ENCODE measurements around the gene AK1.
"Not testable (repeated sequence)": the region's sequence is repeated elsewhere in the genome, so short reads cannot be mapped to it uniquely, and the experiment has no call there.

AK1 gene

DNA sequence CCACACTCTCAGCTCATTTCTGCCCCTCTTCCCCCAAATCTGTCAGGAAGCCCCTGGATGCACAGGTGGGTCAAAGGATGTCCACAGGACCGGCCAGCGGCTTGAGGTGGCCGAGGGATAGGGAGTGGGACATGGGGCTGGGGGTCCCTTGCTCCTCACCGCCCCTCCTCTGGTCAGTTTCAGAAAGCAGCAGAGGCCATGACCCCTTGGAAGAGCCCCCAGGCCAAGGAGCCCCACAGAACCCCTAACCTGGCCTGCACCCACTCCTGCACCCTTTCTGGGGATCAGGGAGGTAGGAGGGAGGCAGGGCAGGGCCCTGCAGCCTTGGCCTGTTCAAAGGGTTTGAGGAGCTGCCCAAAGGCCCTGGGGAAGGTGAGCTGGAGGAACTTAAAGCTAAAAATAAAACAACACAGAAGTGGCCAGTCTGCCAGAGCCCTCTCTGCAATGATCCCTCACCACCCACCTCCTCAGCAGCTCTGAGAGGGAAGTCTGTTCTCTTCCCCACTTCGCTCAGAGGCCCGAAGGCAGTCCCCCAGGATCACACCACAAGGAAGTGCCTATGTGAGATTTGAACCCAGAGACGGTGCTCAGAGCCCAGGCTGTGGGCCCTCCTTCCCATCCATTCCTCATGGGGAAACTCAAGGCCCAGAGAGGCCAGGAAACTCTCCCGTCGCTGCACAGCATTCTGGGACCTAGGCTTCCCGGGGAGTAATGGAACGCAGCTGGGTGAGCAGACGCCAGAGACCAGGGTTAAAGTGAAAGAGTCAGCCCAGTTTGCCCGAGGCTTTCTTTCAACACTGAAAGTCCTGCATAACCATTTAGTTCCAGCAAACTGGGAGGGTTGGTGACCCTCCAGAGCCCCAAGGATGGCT lies 23.9 kb downstream of the AK1 start:
- Histone ChIP-seq H3K36me3 (ENCODE audit: insufficient read depth, low read length) (no peaks in the 10 kb centered on the region), H3K27me3 (ENCODE audit: insufficient read depth, low read length) (peaks cover 2% of the 10 kb centered on the region), H3K9me3 (ENCODE audit: low read length) (peaks cover 5% of the 10 kb centered on the region), H3K4me3 (ENCODE audit: low read length) (no peak overlapping the region), H3K4me1 (ENCODE audit: insufficient read depth, low read length) (no peaks in the 10 kb centered on the region), H2AFZ (ENCODE audit: low read depth, low read length) (no peak overlapping the region)

DNA sequence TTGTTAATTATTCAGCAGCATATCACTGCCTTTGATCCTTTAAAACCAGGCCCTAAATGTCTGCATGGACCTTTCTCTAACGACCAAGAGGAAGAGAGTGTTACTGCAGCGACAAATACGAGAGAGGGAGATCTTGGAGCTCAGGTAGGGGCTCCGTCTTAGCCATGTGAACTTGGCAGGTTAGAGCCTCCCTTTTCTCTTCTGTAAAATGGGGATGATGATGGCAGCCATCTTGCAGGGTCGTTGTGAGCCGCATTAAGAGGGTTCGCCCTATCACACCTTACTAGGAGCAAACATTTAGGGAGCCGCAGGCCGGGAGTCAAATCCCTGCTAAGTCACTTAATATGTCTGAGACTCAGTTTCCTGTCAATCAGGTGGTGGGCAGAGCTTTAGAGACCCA lies 24.6 kb downstream of the AK1 start:
- Histone ChIP-seq H3K36me3 (ENCODE audit: insufficient read depth, low read length) (no peaks in the 10 kb centered on the region), H3K4me1 (ENCODE audit: insufficient read depth, low read length) (no peaks in the 10 kb centered on the region), H2AFZ (ENCODE audit: low read depth, low read length) (no peak overlapping the region), H3K4me3 (ENCODE audit: low read length) (no peak overlapping the region), H3K27me3 (ENCODE audit: insufficient read depth, low read length) (peaks cover 2% of the 10 kb centered on the region), H3K9me3 (ENCODE audit: low read length) (peaks cover 5% of the 10 kb centered on the region)

DNA sequence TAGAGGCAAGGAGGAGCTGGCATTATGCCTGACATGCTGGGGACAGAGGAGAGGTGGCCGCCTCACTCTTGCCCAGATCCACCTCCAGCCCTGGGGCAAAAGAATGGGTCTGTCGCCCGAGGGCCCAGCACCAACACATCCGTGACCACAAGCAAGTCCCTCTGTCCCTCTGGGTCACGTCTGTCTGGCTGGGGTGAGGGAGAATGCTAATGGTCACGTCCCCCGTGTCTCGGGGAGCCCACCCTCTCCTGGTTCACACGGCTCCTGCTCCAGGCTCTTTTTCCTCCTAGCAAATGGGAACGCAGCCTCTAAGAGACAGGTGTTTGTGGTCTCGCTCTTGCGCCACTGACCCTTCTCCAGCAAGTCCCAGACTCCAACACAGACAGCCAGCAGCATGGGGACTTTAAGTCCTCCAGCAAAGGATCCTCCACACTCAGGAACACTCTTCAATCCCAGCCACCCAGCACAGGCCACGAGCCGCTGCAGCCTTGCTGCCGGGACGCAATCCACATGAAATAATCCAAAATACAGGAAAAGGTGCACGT lies 27.1 kb downstream of the AK1 start:
- no peak overlapping the region for H2AFZ ChIP-seq (ENCODE audit: low read depth, low read length)
- peaks cover 5% of the 10 kb centered on the region for H3K9me3 ChIP-seq (ENCODE audit: low read length)
- H3K4me3 ChIP-seq (ENCODE audit: low read length) = no peak overlapping the region
- no peaks in the 10 kb centered on the region for H3K36me3 ChIP-seq (ENCODE audit: insufficient read depth, low read length)
- peaks cover 2% of the 10 kb centered on the region for H3K27me3 ChIP-seq (ENCODE audit: insufficient read depth, low read length)
- no peaks in the 10 kb centered on the region for H3K4me1 ChIP-seq (ENCODE audit: insufficient read depth, low read length)

DNA sequence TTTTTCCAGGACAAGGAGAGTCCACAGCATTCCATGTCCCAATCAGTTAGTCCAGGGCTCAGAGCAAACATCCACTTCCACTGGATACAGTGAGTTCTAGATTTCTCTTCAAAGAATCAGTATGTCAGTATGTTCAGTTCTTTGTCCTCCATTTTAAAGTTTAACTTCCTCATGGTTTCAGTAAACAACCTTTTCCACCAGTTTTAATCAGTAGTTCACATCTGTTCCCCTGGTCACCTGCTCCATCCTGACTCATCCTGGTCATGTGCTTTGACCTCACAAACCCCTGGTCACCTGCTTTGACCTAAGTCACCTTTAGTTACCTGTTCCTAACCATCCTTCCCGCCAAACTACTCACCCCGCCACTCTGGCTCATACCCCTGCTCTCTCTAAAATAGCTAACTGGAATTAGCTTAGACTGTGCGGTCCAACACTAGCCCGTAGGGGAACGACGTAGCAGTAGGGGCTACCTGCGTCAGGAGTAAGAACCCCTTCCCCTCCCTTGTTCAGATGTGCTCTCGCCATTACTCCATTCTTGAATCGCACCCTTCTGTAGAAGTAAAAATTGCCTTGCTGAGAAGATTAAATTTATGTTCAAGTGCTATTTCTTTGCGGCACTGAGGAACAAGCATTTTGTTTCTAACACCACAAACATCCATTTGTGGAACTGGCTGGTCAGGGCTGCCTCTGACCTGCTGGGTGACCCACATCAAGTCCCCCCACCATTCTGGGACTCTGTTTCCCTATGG lies 28.5 kb downstream of the AK1 start:
- no peaks in the 10 kb centered on the region for H3K4me1 ChIP-seq (ENCODE audit: insufficient read depth, low read length)

DNA sequence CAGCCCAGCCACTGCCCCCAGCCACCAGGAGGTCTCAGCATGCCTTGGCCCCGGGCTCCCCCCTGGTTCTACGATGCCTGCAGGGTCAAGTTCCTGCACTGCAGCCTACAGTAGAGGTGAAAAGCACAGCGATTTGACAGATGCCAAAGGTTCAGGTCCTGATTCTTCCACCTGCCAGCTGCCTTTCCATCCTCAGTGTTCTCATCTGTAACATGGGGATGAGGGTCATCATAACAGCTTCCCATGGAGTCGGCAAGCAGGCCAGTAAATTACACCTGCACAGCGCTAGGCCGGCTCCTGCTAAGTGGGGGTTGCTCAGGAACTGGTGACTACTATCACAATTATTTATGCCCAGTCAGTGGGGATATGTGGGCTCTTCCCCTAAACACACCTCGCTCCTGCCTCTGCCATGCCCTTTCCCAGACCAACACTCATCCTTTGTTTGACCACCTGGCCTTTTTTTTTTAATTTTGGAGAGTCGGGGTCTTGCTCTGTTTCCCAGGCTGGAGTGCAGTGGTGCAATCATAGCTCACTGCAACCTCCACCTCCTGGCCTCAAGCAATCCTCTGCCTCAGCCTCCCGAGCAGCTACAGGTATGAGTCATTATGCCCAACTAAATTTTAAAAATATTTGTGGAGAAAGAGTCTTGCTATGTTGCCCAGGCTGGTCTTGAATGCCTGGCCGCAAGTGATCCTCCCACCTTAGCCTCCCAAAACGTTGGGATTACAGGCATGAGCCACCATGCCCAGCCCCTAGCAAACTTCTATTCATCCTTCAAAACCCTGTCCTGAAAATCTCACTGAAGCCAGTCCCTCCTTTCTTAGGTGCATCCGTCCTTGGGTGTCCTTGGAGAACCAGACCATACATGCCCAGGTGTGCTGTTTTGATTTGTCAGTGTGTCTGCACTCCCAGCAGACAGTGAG lies 29.4 kb downstream of the AK1 start:
- no peaks in the 10 kb centered on the region for H3K4me1 ChIP-seq (ENCODE audit: insufficient read depth, low read length)
- no peak overlapping the region for H2AFZ ChIP-seq (ENCODE audit: low read depth, low read length)
- no peaks in the 10 kb centered on the region for H3K36me3 ChIP-seq (ENCODE audit: insufficient read depth, low read length)

More for the DNA sequence above, 28.5 kb downstream of the AK1 start:
- Histone ChIP-seq H2AFZ (ENCODE audit: low read depth, low read length) (no peak overlapping the region), H3K9me3 (ENCODE audit: low read length) (peaks cover 5% of the 10 kb centered on the region), H3K4me3 (ENCODE audit: low read length) (no peak overlapping the region), H3K27me3 (ENCODE audit: insufficient read depth, low read length) (peaks cover 2% of the 10 kb centered on the region), H3K36me3 (ENCODE audit: insufficient read depth, low read length) (no peaks in the 10 kb centered on the region)

DNA sequence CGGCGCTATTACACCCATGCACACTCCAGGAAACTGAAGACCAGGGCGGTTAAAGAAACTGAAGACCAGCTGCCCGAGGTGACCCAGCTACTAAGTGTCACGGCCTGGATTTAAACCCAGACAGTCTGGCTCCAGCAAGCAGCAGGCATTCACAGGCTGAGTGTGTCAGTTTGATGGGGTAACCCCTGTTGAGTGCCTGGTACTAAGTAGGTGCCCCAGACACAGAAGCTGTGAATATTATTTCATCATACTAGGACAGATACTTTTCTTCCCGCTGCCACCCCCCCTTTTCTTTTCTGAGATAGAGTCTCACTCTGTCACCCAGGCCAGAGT lies 30.3 kb downstream of the AK1 start:
- Histone ChIP-seq H2AFZ (ENCODE audit: low read depth, low read length) (no peak overlapping the region), H3K27me3 (ENCODE audit: insufficient read depth, low read length) (no peaks in the 10 kb centered on the region), H3K9me3 (ENCODE audit: low read length) (peaks cover 5% of the 10 kb centered on the region), H3K4me1 (ENCODE audit: insufficient read depth, low read length) (no peaks in the 10 kb centered on the region), H3K36me3 (ENCODE audit: insufficient read depth, low read length) (no peaks in the 10 kb centered on the region), H3K4me3 (ENCODE audit: low read length) (no peak overlapping the region)

More for the DNA sequence above, 29.4 kb downstream of the AK1 start:
- H3K4me3 ChIP-seq (ENCODE audit: low read length) = no peak overlapping the region
- no peaks in the 10 kb centered on the region for H3K27me3 ChIP-seq (ENCODE audit: insufficient read depth, low read length)
- peaks cover 5% of the 10 kb centered on the region for H3K9me3 ChIP-seq (ENCODE audit: low read length)

DNA sequence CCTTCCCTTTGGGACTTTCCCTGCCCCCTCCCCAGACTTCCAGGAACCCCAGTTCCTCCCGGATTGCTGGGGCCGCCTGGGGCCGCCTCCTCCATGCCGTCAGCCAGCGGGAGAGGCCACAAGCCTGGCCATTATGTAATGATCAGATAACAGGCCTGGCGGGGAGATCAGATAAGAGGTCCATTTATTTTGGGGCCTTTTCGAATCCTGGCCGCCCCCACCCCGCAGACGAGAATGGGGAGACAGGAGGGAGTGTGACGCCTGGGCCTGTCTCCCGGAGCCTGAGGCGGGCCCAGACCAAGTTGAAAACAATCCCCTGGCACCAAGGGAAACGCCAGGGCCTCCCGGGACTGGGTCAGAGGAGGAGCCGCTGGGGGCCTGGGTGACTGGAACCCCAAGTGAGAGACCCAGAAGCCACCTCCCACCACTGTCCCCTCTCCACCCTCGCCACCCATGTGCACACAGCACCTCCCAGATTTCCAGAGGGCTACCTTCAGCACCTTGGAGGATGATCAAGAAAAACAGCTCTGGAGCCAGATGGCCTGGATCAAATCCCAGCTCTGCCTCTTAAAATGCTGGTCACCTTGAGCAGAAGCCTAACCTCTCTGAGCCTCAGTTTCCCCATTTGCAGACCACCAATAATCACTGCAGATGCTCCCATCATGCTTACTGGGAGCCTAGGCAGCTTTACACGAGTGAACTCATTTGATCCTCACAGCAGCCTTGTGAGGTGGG lies 30.9 kb downstream of the AK1 start:
- Histone ChIP-seq H3K9me3 (ENCODE audit: low read length) (peaks cover 5% of the 10 kb centered on the region), H3K36me3 (ENCODE audit: insufficient read depth, low read length) (no peaks in the 10 kb centered on the region), H3K4me1 (ENCODE audit: insufficient read depth, low read length) (no peaks in the 10 kb centered on the region), H3K4me3 (ENCODE audit: low read length) (no peak overlapping the region), H3K27me3 (ENCODE audit: insufficient read depth, low read length) (no peaks in the 10 kb centered on the region), H2AFZ (ENCODE audit: low read depth, low read length) (no peak overlapping the region)

DNA sequence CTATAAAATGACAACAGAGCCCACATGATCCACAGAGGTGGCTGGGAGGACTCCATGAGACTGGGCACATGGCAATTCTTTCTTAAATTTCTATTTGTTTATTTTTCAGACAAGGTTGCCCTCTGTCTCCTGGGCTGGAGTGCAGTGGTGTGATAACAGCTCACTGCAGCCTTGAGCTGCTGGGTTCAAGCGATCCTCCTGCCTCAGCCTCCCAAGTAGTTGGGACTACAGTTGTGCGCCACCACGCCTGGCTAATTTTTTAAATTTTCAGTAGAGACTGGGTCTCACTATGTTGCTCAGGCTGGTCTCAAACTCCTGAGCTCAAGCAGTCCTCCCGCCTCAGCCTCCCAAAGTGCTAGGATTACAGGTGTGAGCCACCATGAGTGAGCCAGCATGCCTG lies 31.9 kb downstream of the AK1 start:
- H3K4me3 ChIP-seq (ENCODE audit: low read length); H3K36me3 ChIP-seq (ENCODE audit: insufficient read depth, low read length); H2AFZ ChIP-seq (ENCODE audit: low read depth, low read length); H3K9me3 ChIP-seq (ENCODE audit: low read length); H3K27me3 ChIP-seq (ENCODE audit: insufficient read depth, low read length); H3K4me1 ChIP-seq (ENCODE audit: insufficient read depth, low read length): not testable (repeated sequence)

DNA sequence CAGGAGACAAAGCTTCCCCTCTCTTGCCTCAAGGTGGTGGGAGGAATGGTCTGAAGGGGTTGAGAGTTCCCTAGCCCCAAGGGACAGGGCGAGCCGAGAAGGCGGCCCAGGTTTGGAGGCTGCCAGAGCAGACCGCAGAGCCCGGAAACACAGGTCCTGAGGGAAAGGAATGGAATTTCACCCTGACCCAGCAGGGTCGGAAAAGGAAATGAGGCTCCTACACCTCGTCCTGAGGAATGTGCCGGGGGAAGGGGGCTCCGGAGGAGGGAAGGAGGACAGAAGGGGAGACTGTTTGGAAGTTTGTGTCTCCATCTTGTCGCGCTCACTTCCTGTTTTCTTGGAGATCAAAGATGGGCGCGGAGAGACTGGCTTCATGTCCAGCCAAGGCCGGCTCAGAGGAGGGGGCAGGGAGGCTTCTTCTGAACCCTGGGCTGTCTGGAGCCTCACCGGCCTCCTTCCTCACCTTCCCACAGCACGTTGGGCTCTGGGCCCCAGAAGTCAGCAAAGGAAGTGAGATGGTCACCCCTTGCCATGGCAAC lies 32.6 kb downstream of the AK1 start:
- no peaks in the 10 kb centered on the region for H3K27me3 ChIP-seq (ENCODE audit: insufficient read depth, low read length)
- H3K36me3 ChIP-seq (ENCODE audit: insufficient read depth, low read length) = no peaks in the 10 kb centered on the region
- no peak overlapping the region for H3K4me3 ChIP-seq (ENCODE audit: low read length)
- no peak overlapping the region for H2AFZ ChIP-seq (ENCODE audit: low read depth, low read length)
- no peaks in the 10 kb centered on the region for H3K4me1 ChIP-seq (ENCODE audit: insufficient read depth, low read length)
- H3K9me3 ChIP-seq (ENCODE audit: low read length) = peaks cover 5% of the 10 kb centered on the region

DNA sequence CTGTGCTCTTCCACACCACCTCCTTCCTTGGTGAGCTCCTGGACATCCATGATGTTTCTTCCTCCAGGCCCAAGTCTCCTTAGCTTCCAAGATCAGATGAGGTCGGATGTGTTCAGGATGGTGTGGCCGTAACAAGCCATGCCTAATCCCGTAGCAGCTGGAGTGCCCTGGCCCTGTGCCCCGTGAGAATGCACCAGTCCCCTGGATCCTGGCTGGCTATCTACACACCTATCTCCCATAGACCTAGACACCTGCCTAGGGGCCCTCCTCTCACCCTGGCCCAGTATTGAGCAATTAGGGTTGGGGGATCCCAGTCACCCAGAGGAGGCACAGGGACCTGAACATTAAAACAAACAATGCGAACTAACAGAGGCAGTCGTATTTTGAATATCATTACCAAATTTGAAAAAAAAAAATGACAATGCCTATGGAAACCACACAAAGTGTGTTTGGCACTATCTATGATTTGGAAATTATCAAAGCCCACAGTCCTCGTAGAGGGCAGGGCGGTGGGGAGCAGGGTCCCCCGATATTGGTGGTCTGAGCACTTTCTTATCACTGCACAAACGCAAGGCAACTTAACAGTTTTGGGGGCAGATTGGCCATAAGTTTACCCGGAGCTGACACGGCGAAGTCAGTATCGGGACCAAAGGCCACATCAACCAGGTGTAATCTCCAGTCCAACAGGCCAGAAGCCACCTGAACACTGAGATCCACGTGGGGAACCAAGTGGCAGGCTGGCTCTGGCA lies 36.2 kb downstream of the AK1 start:
- Histone ChIP-seq H2AFZ (ENCODE audit: low read depth, low read length) (no peak overlapping the region), H3K4me1 (ENCODE audit: insufficient read depth, low read length) (peaks cover 17% of the 10 kb centered on the region), H3K9me3 (ENCODE audit: low read length) (no peaks in the 10 kb centered on the region), H3K36me3 (ENCODE audit: insufficient read depth, low read length) (no peaks in the 10 kb centered on the region), H3K4me3 (ENCODE audit: low read length) (no peak overlapping the region), H3K27me3 (ENCODE audit: insufficient read depth, low read length) (no peaks in the 10 kb centered on the region)

DNA sequence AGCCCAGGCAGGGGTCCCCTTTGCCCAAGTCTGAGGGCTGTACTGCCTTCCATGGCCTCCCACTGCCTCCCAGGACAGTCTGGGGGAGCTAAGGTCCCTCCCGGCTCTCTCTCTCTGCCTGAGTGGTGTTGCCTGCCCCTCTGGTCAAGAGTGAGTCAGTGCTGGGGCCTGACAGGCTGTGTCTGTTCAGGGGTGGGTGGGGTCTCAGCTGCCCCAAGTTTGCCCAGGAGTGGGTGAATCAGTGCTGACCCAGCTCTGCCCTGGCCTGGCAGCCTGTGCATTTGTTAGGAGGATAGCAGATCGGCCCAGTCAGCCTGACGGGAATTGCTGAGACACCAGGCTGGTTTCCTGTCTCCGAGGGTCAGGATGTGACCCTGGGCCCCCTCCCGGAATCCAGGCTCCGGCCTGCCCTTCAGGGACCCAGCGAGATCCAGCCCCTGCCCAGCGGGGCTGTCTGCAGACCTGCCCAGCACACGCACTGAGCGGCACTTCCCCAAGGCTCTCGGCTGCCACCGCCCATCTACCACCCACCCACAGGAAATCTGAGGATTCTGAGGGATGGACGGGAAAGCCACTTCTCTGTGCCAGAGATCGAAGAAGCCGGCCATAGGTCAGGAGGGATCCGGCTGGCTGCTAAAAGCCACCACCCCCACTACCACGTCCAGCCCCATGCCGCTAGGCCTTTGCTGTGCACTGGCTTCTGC lies 38.9 kb downstream of the AK1 start:
- no peaks in the 10 kb centered on the region for H3K27me3 ChIP-seq (ENCODE audit: insufficient read depth, low read length)
- peak overlapping the region; percentile 56 for H2AFZ ChIP-seq (ENCODE audit: low read depth, low read length)
- H3K36me3 ChIP-seq (ENCODE audit: insufficient read depth, low read length) = no peaks in the 10 kb centered on the region
- no peak overlapping the region for H3K4me3 ChIP-seq (ENCODE audit: low read length)
- peaks cover 24% of the 10 kb centered on the region for H3K4me1 ChIP-seq (ENCODE audit: insufficient read depth, low read length)
- H3K9me3 ChIP-seq (ENCODE audit: low read length) = no peaks in the 10 kb centered on the region
